NCI-H526 (cell line): ENCODE measurements around the gene TMX3.

Experiments used
- DNase-seq, 2 experiments: peaks; one replicate each; lab custom pipeline; 2025; lab: John Stamatoyannopoulos, UW

Gene TMX3

DNA sequence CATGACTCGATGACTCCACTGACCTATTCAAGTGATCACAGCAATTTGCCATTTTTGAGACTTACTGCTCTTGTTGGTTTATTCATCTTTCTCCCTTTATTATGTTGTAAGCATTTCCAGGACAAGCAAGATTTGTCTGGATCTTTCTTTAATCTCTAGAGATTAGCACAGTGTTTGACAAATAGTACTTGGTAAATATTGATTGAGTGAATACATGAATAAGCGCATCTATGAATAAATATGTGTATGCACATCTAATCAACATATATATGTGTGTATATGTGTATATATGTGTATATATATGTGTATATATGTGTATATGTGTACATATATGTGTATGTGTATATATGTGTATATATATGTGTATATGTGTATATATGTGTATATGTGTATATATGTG is 7.3 kb downstream of the TMX3 start:
- no peak for DNase-seq

DNA sequence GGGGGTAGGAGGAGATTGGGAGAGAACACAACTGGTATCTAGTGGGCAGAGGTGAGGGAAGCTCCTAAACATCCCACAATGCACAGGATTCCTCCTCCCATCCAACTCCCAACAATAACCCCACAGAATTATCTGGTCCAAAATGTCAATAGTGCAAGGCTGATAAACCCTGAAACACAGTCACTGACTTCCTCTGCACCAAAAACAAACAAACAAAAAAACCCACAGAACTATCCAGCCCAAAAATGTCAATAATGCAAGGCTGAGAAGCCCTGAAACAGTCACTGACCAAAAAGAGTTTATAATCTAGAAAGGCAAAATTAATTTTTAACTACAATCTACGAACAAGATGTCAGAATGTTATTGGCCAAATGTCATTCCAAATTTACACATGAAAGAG is 9.8 kb downstream of the TMX3 start:
- no peak for DNase-seq

DNA sequence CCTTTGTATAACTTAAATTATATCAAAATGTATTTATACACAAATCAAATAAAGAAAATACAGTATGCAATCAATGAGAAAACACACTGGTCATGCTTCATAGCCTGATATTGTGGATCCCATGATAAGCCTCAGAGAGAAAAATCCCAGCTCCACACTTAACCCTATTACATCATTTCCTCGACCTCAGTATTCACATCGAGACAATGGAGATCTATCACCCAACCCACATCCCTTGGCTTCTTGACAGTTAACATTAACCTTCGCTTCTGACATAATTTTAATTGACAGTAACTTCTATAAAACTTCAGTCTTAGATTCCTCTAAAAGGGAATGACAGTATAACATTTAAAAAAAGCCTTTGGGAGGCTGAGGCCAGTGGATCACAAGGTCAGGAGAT is 11.6 kb downstream of the TMX3 start:
- no peak for DNase-seq

DNA sequence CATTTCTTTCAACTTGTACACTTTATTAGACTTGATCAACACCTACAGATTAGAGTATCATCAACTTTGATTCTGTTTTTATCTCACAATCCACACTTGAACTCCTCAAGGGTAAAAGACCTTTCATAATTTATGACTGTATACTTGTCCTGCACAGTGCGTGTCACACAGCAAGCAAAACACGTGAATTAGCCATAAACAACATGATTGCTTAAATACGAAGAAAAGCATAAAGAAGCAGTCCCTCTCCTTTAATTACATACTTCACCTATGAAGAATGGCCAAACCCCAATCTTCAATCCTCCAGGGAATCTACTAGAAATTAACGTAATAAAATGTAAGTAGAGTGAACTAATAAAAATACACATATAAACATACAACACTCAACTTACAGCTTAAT is 13.6 kb downstream of the TMX3 start:
- DNase-seq = no peak

DNA sequence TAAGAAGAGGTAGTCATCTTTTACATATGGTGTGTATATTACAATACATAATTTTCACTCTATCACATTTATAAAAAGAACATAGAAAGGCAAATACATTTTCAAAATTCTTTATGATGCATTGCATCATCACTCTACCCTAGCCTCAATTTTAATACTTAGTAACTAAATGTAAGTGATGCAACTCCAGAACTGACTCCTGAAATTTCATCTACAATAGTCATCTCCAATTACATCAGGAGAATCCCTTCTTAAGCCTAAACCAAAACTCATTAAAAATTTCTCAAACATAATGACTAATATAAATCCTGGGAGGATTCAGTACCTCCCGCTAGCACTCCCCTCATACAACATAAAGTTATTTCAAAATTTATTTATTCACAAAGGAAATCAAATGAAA is 15.9 kb downstream of the TMX3 start:
- no peak for DNase-seq

DNA sequence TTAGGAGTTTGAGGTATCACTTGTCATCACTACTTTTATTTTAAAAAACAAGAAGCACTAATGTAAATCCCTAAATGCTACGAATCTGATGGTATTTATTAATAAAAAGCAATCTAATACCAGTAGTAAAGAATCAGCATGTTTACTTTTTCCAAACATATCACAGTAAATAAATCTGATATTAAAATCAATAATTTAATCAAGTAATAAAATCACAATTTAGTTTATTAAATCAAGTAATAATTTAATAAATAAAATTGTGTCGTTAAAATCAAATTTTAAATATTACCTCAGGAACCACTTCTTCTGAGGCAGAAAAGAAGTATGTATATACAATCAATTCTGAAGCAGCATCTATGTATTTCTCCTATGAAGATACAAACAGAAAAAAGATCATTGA is 18.0 kb downstream of the TMX3 start:
- DNase-seq = no peak

DNA sequence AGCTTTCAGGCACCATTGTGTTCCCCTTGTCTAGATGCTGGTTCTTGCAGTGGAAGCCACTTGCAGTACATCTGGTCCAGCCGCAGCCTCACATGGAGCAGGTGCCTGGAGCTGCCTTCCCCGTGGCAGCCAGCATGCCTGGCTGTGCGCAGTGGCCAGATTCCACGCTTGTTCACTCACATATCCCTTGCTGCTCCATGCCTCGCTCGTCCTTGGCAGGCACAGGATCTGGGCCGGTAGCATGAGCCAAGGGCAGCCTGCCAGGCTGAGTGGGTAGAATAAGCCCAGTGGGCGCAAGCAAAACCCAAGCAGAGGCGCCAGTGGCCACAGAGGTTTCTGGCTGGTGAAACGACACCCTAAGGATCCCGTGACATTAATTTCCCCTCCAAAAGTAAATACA is 20.6 kb downstream of the TMX3 start:
- no peak for DNase-seq

DNA sequence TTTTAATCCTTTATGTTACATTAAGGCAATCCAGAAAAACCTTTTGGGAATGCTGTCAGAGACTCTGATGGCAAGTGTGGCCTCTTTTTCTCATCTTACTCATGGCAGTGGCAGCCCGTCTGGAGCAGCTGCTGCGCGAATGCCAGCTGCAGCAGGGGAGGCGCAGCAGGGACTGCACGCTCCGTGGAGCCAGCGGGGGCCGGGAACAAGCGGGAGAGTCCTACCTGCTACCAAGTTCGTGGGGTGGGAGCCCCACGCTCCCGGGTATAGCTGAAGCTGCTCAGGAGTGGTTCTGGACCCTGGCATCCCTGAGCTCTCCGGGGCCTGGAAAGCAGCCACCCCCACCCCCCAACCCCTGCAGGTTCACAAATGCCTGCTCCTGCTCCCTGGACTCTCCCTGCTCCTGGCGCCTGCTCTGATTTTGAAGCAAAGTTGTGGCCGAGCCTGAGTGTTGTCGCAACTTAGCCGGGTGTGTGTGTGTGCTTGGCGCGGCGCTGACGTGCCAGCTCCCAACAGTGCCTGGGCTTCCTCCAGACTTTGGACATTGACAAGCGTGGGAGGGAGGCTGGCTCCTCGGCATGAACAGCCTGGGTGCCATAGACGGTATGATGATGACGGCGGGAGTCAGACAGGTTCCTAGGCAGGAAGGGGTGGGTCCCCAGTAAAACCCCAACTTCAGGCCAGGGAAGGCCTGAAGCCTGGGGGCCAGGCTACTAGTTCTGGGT is 21.7 kb downstream of the TMX3 start:
- no peak for DNase-seq

DNA sequence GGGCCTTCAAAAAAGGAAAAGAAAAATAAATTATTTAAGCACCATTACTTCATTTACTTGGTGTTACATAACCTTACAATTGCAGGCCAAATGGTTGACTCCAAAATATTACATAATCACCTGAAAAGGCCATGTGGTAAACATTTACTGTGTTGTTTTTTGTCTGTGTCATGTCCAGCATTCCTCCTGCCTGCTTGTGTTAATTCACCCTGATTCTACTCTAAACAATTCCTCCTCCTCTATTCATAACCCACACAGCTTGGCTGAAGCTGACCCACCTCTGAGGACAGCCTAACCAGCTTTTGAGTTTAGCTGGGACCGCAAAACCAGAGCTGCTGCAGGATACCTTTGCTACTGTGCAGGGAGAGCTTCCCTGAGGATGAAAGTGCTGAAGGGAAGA is 35.4 kb downstream of the TMX3 start:
- DNase-seq = no peak

DNA sequence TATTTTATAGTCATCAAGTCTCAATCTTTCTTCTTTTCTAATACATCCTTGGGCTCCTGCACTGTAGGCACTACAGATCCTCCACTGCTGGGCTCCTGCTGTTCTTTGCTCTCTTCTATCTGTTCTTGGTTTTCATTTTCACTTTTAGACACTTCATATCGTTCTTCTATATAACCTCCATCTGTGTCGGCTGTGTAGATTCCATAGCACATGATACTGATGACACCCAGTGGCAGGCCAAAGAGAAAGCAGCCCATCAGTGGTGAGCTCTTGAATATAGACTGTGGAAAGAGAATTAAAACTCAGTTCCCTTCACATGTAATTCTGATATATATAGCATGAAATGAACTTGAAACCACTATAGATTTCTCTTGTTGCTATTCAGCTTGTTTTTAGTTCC is 38.0 kb downstream of the TMX3 start:
- DNase-seq = no peak

DNA sequence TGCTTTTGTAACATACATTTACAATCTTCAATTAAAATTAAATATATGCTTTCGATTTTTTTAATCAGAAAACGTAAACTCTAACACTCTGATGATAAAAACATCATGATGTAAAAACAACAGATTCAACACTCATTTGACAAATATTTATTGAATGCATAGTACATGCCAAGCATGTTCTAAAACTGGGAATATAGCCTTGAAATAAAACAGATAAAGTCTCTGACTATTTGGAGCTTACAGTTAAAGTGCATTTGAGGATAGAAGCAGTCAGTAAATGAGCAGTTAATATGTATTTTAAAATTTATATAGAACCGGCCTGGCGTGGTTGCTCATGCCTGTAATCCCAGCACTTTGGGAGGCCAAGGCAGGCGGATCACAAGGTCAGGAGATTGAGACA is 47.8 kb downstream of the TMX3 start:
- no peak for DNase-seq

DNA sequence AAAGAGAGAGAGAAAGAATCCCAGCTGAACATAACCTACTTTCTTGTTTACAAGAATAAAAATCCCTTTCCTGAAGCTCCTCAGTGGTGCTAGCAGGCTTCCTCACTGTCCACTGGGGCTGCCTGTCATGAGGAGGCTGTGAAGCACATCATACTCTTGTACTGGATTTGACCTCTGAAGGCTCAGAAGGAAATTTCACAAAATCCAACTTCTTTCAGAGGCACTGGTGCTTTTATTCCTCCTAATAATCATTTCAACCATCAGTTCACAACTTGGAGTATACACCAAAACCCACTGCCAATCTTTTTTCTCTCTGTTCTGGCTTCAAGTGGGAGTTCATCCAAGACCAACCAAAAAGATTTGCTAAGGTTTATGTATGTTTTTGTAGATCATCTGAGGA is 48.5 kb downstream of the TMX3 start:
- DNase-seq = no peak

DNA sequence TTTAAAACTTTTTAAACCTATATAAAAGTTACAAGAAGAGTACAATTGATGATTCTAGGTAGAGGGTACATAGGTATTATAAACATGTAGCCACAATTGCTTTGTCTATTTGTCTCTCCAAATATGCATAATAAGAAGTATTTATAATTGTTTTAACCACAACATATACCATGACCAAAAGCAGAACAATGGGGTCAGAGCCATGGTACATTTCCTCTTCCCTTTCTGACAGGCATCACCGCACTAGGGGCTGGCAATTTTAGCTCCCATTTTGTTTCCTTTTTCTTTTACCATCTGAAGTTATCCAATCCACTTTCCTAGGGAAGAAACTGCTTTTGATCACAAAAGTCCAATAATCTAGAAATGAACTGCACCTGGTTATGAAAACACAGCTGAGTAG is 49.3 kb downstream of the TMX3 start:
- DNase-seq = no peak

DNA sequence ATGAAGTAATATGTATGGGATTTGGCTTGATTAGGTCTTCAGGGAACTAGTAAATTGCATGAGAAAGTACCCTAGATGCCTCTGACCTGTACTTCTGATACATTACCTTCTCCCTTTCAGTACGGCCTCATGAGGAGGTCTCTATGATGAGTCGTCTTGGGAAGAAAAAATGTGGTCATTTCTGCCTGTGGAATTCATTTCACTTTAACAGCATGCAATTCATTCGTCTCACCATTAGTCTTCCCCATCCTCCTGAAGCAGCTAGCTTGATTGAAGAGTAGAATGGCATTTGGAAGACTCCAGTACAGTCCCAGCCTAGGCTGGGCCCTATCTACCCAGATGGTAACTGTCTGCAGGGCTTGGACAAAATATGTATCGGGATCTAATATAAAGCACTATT is 52.2 kb downstream of the TMX3 start:
- no peak for DNase-seq

DNA sequence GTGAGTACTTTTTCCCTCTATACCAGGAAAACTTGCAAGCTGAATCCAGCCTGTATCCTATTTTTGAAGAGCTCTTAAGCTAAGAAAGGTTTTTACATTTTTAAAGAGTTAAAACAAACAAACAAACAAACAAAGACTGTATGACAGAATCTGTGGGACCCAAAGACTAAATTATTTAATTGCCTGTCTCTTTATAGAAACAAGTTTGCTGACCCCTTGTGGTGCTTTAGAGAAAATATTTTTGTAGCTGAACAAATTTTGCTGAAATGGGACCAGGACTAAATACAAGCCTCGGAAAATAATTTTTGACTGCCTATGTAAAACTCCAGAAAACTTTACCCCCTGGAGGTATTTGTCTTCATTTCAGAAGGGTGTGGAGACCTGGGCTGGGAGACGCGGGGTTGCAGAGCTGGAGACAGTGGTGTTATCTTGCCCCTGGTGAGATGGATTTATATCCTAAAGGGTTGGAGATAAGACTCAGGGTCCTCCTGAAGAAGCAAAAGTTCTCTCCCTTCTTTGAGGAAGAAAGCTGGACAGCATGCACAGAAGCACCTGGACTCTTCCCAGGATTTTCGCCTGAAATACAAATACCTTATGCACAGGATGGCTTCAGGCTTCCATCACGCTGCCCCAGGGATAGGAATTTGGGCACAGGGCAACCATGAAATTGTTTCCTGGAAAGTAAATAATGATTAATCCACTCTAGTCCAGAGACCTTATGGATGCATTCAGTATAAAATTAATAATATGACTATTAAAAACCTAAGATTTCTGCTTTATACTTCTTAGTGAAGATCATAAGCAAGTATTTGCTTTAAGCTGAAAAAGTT is 54.3 kb downstream of the TMX3 start:
- peak; percentile 4 to 73 for DNase-seq

DNA sequence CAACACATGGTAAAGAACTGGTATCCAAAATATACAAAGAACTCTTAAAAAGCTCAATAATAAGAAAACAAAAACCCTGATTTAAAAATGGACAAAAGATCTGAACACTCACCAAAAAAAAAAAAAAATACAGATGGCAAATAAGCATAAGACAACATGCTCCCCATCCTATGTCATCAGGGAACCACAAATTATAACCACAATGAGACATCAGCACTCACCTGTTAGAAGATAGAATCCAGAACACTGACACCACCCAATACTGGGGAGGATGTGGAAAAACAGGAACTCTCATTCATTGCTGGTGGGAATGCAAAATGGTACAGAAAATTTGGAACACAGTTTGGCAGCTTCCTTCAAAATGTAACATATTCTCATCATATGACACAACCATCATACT is 66.7 kb downstream of the TMX3 start:
- no peak for DNase-seq

DNA sequence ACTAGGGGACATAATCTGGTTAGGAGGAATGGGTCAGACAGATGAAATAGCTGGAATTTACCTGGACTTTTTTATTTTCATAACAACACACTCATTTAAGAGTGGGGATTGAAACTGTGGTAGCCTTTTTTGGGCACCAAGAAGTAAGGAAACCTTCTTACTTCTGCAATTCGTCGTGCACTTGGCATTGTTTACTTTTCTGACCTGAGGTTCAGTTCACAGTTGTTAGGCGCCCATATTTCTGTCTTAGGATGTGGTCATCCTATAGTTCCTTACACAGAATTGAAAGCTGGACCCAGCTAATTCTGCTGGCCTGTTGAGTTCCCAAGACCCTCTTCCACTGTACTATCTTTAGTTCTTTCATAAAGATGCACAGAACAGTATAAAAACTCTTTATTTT is 72.9 kb downstream of the TMX3 start:
- no peak for DNase-seq

DNA sequence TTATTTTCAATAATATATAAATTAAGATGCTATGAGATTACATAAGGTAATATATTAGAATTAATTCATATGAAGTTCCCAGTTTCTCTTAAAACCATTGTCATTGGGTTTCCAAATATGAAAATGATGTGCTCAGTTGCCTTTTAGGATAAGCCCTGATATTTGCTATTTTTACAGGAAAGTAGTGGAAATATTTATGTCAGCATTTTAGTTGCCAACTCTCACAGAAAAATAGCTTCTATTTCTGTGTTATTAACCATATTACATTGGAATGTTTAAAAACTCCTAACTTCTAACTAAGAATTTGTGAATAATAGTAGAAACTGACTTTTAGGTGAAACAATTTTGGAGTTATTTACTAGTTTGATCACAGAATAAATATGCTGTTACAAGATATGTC is 74.0 kb downstream of the TMX3 start:
- no peak for DNase-seq

DNA sequence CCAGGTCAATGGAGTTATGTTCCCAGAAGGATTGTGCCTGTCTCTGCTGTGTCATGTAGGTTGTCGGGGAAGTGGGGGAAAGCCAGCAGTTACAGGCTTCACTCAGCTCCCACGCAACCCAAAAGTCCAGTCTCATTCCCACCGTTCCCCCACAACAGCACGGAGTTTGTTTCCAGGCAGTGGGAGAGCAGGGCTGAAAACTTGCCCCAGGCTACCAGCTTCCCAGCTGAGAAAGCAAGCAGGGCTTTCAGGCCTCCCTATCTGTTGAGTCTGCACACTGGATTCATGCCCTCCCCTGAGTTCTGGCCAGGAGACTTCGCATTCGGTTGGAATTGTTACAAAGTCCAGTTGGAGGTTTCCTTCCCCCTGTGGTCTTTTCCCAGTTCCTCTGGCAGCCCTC is 76.3 kb downstream of the TMX3 start:
- DNase-seq = no peak

DNA sequence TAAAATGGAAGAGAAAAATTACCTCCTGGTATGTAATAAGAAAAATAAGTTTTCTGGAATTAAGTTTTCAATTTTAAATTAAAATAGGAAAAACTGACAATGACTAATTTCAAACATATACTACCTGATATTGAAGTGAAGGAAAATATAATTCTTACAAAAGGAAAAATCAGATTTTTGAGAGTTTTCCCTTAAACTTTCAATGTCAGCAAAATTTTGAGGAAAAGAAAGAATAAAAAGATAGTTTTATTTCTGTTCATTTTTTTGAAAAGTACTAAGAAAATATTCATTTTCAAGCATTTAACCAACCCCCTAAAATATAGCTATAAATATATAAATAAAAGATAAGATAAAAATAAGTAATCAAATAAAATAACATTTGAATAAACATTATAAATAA is 87.1 kb downstream of the TMX3 start:
- DNase-seq = no peak
